GM19397 (cell line): ENCODE measurements around the gene FARS2.
A peak's percentile ranks its signal among the peaks of the same experiment; 100 is the strongest.
"Not testable (repeated sequence)": the region's sequence is repeated elsewhere in the genome, so short reads cannot be mapped to it uniquely, and the experiment has no call there.

Experiments used
- ATAC-seq: cut with Tn5 transposase; IDR thresholded peaks from one replicate; pipeline ENCODE4 v1.9.1; 2021; ENCODE audit warnings: mild to moderate bottlenecking, moderate library complexity; ENCODE audit not compliant: unreplicated experiment

FARS2 gene

GRCh38 chr6:5656695-5657094 lies 395.4 kb downstream of the FARS2 start:
- not testable (repeated sequence) for ATAC-seq

- no peak for ATAC-seq
Measured at GRCh38 chr6:5657684-5658430, 396.5 kb downstream of the FARS2 start.

GRCh38 chr6:5659467-5659866 lies 398.2 kb downstream of the FARS2 start:
- no peak for ATAC-seq

GRCh38 chr6:5660772-5661171 lies 399.5 kb downstream of the FARS2 start:
- no peak for ATAC-seq

- no peak for ATAC-seq
Measured at GRCh38 chr6:5662797-5663196, 401.5 kb downstream of the FARS2 start.

GRCh38 chr6:5663259-5663658 lies 401.9 kb downstream of the FARS2 start:
- no peak for ATAC-seq

- no peak for ATAC-seq
Measured at GRCh38 chr6:5663739-5664138, 402.4 kb downstream of the FARS2 start.

GRCh38 chr6:5664149-5664548 lies 402.8 kb downstream of the FARS2 start:
- ATAC-seq: no peak

GRCh38 chr6:5665173-5665572 lies 403.9 kb downstream of the FARS2 start:
- peak; percentile 61 for ATAC-seq

GRCh38 chr6:5665667-5666066 lies 404.4 kb downstream of the FARS2 start:
- no peak for ATAC-seq

- no peak for ATAC-seq
Measured at GRCh38 chr6:5666695-5667094, 405.4 kb downstream of the FARS2 start.

GRCh38 chr6:5667737-5668136 lies 406.4 kb downstream of the FARS2 start:
- no peak for ATAC-seq

- no peak for ATAC-seq
Measured at GRCh38 chr6:5670381-5670780, 409.1 kb downstream of the FARS2 start.

- ATAC-seq: no peak
Measured at GRCh38 chr6:5670811-5671561, 409.7 kb downstream of the FARS2 start.

GRCh38 chr6:5671601-5672559 lies 410.6 kb downstream of the FARS2 start:
- ATAC-seq: no peak

- ATAC-seq: no peak
Measured at GRCh38 chr6:5672581-5673011, 411.3 kb downstream of the FARS2 start.

- ATAC-seq: no peak
Measured at GRCh38 chr6:5673019-5673790, 411.9 kb downstream of the FARS2 start.

- ATAC-seq: no peak
Measured at GRCh38 chr6:5674141-5674540, 412.8 kb downstream of the FARS2 start.

- ATAC-seq: no peak
Measured at GRCh38 chr6:5674721-5675120, 413.4 kb downstream of the FARS2 start.

- no peak for ATAC-seq
Measured at GRCh38 chr6:5676701-5677100, 415.4 kb downstream of the FARS2 start.
